ACC112 (cell line): ENCODE results near the gene MEGF8.
A peak's percentile ranks its signal among the peaks of the same experiment; 100 is the strongest.
"Not testable (repeated sequence)": the region's sequence is repeated elsewhere in the genome, so short reads cannot be mapped to it uniquely, and the experiment has no call there.

ENCODE experiments used
- H2AFZ ChIP-seq: fragments of 200-600 bp; sonication (generic); one replicate; pipeline ENCODE4 v1.6.0; 2017; ENCODE audit warnings: antibody characterized with exemption, low read length; ENCODE audit not compliant: unreplicated experiment
- H3K27ac ChIP-seq: fragments of 200-600 bp; sonication (generic); 2 replicates; pipeline ENCODE4 v1.5.1; 2014; ENCODE audit warnings: low read depth, mild to moderate bottlenecking, antibody characterized with exemption, low read length, moderate library complexity
- H3K27me3 ChIP-seq: fragments of 200-600 bp; sonication (generic); 2 replicates; pipeline ENCODE4 v1.6.1; 2014; ENCODE audit warnings: mild to moderate bottlenecking, antibody characterized with exemption, low read length, moderate library complexity, mixed read lengths; ENCODE audit not compliant: insufficient read depth
- H3K36me3 ChIP-seq: fragments of 200-600 bp; sonication (generic); 2 replicates; pipeline ENCODE4 v1.6.1; 2016; ENCODE audit warnings: mild to moderate bottlenecking, antibody characterized with exemption, low read length, moderate library complexity, mixed read lengths; ENCODE audit not compliant: insufficient read depth
- H3K4me1 ChIP-seq: fragments of 200-600 bp; sonication (generic); one replicate; pipeline ENCODE4 v1.6.1; 2016; ENCODE audit warnings: low read length, mixed read lengths; ENCODE audit not compliant: insufficient read depth, unreplicated experiment, control insufficient read depth
- H3K4me3 ChIP-seq: fragments of 200-600 bp; sonication (generic); 2 replicates; pipeline ENCODE4 v1.5.1; 2014; ENCODE audit warnings: mild to moderate bottlenecking, low read depth, low read length
- H3K79me2 ChIP-seq: fragments of 200-600 bp; sonication (generic); one replicate; pipeline ENCODE4 v1.6.0; 2016; ENCODE audit warnings: low read length; ENCODE audit not compliant: control insufficient read depth, unreplicated experiment, insufficient read depth

MEGF8 gene

DNA sequence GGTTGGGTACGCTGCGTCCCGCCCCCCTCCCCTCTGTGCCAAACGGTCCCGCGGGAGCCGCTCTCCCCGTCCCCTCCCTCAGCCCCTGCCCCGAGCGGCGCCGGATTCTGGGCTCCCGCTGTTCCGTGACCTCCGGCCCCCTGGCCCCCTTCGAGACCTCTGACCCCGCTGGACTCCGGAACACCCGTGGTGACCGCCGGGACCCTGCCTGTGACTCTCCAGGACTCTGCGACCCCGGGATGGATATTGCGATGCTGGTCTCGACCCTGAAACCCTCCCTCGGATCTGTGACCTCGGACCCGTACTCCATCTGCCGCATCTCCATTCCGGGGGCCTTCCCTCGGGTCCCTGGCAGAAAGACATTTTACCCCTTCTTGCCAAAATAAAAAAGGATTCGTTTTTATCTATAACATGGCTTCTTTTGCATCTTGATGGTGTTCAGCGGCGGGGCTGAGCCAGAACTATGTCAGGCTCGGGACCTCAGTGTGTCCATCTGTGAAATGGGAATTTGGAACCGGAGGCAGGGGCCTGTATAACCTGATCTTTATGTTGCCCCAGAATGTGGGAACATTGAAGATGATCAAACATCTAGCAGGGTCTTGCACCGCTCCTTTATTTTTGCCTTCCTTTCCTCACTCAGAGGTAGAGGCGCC is 654 bp upstream of the MEGF8 start:
- H3K4me1 ChIP-seq: no peaks in the 10 kb centered on the region
- peaks cover 22% of the 10 kb centered on the region for H3K27me3 ChIP-seq
- H3K4me3 ChIP-seq: peak overlapping the region; percentile 36
- H3K36me3 ChIP-seq: no peaks in the 10 kb centered on the region
- peaks cover 4% of the 10 kb centered on the region for H3K79me2 ChIP-seq
- H3K27ac ChIP-seq: no peak overlapping the region
- peak overlapping the region; percentile 34 for H2AFZ ChIP-seq

DNA sequence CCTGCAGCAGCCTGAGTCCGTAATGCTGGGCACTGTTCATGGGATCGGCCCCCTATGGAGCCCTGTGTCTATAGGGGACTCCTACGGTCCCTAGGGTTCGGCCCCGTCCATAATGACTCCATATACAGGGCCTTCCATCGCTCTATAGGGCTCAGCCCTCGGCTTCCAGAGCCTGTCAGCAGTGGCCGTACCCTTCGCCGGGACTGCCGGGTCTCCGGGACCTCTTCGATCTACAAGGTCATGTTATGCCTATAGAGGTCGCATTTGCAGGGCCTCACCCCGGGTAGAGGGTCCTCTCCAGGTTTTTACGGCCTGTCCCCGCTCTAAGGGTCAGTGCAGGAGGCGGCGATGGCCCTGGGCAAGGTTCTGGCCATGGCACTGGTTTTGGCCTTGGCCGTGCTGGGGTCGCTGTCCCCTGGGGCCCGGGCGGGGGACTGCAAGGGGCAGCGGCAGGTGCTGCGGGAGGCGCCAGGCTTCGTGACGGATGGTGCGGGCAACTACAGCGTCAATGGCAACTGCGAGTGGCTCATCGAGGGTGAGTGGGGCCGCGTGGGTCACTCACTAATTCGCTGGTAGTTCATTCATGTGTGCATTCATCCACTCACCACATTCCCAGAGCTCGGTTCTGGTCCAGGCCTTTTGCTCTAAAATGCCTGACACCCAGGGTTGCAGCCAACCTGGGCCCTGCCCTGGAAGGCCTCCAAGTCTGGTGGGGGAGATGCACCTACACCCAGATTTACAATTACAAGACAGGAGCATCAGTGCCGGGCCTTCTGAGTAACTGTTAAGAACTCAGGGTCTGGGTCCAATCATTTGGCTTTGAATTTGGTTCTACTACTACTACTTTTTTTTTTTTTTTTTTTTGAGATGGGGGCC is 699 bp downstream of the MEGF8 start:
- no peaks in the 10 kb centered on the region for H3K4me1 ChIP-seq
- H3K27ac ChIP-seq: no peak overlapping the region
- H3K36me3 ChIP-seq: no peaks in the 10 kb centered on the region
- peak overlapping the region; percentile 77 for H3K4me3 ChIP-seq
- H2AFZ ChIP-seq: peak overlapping the region; percentile 45
- H3K27me3 ChIP-seq: peaks cover 22% of the 10 kb centered on the region
- H3K79me2 ChIP-seq: peaks cover 4% of the 10 kb centered on the region

DNA sequence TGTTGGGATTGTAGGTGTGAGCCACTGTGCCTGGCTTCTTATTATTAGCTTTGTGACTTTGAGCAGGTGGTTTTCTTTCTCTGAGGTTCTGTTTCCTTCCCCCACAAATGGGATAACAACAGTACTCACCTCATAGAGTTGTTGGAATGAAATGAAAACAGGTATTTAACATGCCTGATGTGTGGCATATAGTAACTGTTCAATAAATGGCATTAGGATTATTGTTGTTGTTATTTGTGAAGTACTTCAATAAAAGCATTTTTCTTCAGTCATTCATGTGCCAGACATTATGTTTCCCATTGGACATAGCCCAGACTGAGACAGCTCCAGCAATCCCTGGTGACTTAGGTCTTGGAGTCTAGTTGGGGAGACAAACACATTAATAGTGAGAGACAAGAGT is 1.5 kb downstream of the MEGF8 start:
- Histone ChIP-seq H3K36me3 (no peaks in the 10 kb centered on the region), H3K4me3 (peak overlapping the region; percentile 77; the same call in 1 of the 2 replicates), H3K79me2 (peaks cover 4% of the 10 kb centered on the region), H3K4me1 (no peaks in the 10 kb centered on the region), H3K27me3 (peaks cover 22% of the 10 kb centered on the region), H2AFZ (no peak overlapping the region), H3K27ac (no peak overlapping the region)

DNA sequence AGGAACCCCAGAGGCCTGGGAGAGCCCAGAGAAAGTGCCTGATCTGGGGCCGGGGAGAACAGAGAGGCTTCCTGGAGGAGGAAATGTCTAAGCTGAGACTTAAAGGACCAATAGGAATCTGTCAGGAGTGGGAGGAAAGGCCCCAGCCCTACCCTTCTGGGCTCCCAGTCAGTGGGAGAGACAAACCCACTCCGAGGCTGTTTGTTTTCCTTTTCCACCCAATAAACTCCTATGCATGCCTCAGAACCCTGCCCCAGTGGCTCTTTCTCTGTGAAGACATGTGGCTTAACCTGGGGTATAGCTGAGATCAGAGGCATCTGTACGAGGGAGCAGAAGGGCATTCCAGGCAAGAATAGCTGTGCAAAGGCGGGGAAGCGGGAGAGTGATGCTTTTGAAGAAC is 1.9 kb downstream of the MEGF8 start:
- H2AFZ ChIP-seq: no peak overlapping the region
- H3K27ac ChIP-seq: no peak overlapping the region
- no peaks in the 10 kb centered on the region for H3K36me3 ChIP-seq
- peaks cover 4% of the 10 kb centered on the region for H3K79me2 ChIP-seq
- no peaks in the 10 kb centered on the region for H3K4me1 ChIP-seq
- H3K4me3 ChIP-seq: 0 out of 2 replicates have a peak overlapping the region, but pooled peaks have one; percentile 77
- peaks cover 22% of the 10 kb centered on the region for H3K27me3 ChIP-seq

DNA sequence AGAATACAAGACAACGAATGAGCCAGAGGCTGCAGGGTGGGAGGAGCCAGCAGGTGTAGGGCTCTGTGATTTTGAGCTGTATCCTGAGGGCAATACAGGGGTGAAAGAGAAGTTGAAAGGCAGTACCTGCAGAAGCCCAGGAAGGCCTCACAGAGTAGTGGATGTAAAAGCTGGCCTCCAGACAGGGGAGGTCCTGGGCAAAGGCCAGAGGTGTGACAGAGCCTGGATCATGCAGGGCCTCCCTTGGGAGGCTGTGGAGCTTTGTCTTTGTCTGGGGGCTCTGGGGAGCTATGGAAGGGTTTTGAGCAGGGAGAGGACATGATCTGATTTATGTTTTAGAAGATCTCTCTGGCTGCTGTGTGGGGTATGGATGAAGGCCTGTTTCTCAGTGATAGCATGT is 2.7 kb downstream of the MEGF8 start:
- Histone ChIP-seq H3K79me2 (peaks cover 4% of the 10 kb centered on the region), H3K27ac (no peak overlapping the region), H3K4me3 (no peak overlapping the region), H3K36me3 (no peaks in the 10 kb centered on the region), H2AFZ (no peak overlapping the region), H3K4me1 (no peaks in the 10 kb centered on the region), H3K27me3 (peaks cover 19% of the 10 kb centered on the region)

DNA sequence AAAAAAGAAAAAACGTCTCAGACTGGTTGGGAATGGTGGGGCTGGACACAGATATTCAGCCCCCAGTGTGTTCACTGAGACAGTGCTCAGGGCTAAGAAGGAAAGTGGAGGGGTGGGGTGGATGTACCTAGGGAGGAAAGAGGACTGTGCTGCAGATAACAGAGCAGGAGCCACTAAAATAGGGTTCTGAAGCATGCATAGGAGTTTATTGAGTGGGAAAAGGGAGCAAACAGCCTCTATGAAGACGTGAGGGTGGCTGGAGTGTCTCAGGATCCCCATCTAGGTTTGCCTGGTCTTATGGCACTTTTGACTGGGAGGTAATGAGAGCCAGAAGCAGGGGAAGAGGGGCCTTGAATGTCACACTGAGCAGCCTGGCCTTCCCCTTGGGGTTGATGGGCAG is 3.4 kb downstream of the MEGF8 start:
- no peaks in the 10 kb centered on the region for H3K4me1 ChIP-seq
- no peak overlapping the region for H3K27ac ChIP-seq
- peaks cover 4% of the 10 kb centered on the region for H3K79me2 ChIP-seq
- no peak overlapping the region for H3K4me3 ChIP-seq
- peaks cover 12% of the 10 kb centered on the region; the same call in 1 of the 2 replicates for H3K27me3 ChIP-seq
- no peaks in the 10 kb centered on the region for H3K36me3 ChIP-seq
- no peak overlapping the region for H2AFZ ChIP-seq

DNA sequence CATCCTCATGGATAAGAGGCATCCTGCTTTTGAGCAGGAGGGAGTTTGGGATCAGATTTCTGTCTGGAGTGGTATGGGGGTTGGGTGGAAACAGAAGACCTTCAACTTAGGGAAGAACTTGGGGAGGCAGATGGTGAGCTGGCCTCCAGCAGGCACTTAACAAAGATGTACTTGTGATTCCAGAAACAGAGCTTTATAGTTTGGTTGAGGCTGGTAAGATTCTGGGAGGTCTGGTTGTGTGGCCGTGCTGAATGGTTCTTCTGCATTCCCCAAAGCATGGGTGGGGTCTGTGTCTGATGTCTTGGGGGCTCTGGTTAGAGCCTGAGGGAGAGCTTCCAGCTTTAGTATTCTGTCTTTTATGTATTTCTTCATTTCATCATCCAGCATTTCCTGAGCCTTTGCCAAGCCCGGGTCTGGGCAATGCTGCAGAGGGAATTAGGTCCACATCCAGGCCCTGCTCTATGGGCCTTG is 4.8 kb downstream of the MEGF8 start:
- H3K36me3 ChIP-seq: no peaks in the 10 kb centered on the region
- H3K27ac ChIP-seq: no peak overlapping the region
- H3K79me2 ChIP-seq: peaks cover 4% of the 10 kb centered on the region
- no peak overlapping the region for H3K4me3 ChIP-seq
- no peaks in the 10 kb centered on the region for H3K27me3 ChIP-seq
- H2AFZ ChIP-seq: no peak overlapping the region
- no peaks in the 10 kb centered on the region for H3K4me1 ChIP-seq

DNA sequence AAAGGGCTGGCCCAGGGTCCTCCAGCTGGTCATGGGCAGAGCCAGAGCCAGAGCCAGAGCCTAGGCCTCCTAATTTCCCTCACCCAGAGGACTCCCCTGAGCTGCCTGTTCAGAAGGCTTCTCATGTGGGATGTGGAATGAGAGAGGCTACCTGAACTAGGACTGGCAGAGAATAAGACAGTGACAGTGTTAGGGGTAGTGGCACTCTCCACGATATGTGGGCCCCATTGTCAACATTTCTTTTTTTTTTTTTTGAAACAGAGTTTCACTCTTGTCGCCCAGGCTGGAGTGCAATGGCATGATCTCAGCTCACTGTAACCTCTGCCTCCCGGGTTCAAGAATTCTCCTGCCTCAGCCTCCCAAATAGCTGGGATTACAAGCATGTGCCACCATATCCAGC is 5.9 kb downstream of the MEGF8 start:
- H2AFZ ChIP-seq, H3K79me2 ChIP-seq, H3K36me3 ChIP-seq, H3K27ac ChIP-seq, H3K4me1 ChIP-seq, H3K27me3 ChIP-seq, H3K4me3 ChIP-seq: not testable (repeated sequence)

DNA sequence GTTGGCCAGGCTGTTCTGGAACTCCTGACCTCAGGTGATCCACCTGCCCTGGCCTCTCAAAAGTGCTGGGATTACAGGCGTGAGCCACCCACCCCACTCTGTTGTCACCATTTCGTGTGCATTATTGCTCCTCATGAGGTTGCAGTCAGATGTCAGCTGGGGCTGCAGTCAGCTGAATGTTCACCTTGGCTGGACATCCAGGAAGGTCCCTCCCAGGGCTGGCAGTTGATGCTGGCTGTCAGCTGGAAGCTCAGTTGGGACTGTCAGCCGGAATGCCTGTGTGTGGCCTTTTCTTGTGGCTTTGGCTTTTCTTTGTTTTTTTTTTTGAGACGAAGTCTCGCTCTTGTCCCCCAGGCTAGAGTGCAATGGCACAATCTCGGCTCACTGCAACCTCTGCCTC is 6.6 kb downstream of the MEGF8 start:
- no peak overlapping the region for H2AFZ ChIP-seq
- H3K27ac ChIP-seq: no peak overlapping the region
- no peaks in the 10 kb centered on the region for H3K4me1 ChIP-seq
- no peaks in the 10 kb centered on the region for H3K27me3 ChIP-seq
- no peaks in the 10 kb centered on the region for H3K36me3 ChIP-seq
- no peak overlapping the region for H3K4me3 ChIP-seq
- H3K79me2 ChIP-seq: no peaks in the 10 kb centered on the region

DNA sequence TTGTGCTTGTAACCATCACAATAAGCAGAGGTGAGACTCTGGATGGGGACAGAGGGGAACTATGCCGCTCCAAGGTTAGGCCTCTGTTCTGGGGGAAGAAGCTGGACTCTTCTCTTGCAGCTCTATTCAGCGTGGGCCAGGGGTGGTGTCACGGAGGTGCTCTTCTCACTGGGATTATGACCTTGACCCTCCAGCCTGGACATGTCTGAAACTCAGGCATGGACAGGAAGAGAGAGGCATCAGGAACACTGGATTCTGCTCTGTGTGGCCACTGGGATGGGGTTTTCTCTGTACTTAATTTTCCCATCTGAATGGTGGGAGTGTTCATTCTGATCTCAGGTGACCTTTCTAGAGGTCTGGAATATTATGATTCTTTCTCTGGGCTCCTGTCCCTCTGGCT is 7.6 kb downstream of the MEGF8 start:
- Histone ChIP-seq H3K36me3 (no peaks in the 10 kb centered on the region), H2AFZ (no peak overlapping the region), H3K4me1 (no peaks in the 10 kb centered on the region), H3K79me2 (no peaks in the 10 kb centered on the region), H3K27me3 (no peaks in the 10 kb centered on the region), H3K4me3 (no peak overlapping the region), H3K27ac (no peak overlapping the region)
